K562 (cell line): ENCODE results near the gene SUDS3. TPM values are rescaled to one million over a fixed set of nuclear protein-coding genes. Genes with fewer than 3 reads are reported as not detected.

Experiments used
- ATAC-seq: fragments of 200-7000 bp; cut with Tn5 transposase; 3 replicates; pipeline ENCODE4 v1.9.1; 2020; ENCODE audit warnings: moderate library complexity
- BruUV-seq: library from RNA; stranded (reverse); fragments of 400-500 nt; replicated peaks from 2 replicates; lab custom pipeline; 2021; lab: Mats Ljungman, UMichigan
- CTCF ChIA-PET: fragments of 300-600 bp; formaldehyde crosslinking; extraction: SDS; loops from one replicate; lab custom pipeline; 2021; ENCODE audit warnings: low intra/inter-chr PET ratio; lab: Yijun Ruan, JAX
- POLR2A ChIA-PET: fragments of 300-600, 350-650 bp; sonication (Branson Sonifier 250); formaldehyde crosslinking; extraction: SDS; loops from one replicate; lab custom pipeline; 2021; ENCODE audit warnings: antibody characterized with exemption, inconsistent platforms; lab: Yijun Ruan, JAX
- DNase-seq, 4 experiments: peaks; one replicate each; pipeline versions ENCODE4 v3.0.0 to v3.0.0-alpha.2; 2011 to 2018; ENCODE audit warnings: low spot score in 3 of 4, mixed read lengths in 3 of 4; ENCODE audit errors: extremely low read depth in 1 of 4
- FAIRE-seq: peaks from 2 replicates; lab custom pipeline; 2011; peaks lifted over from hg19 to GRCh38; lab: Jason Lieb, UNC
- H2AFZ ChIP-seq: 2 replicates; pipeline ENCODE4 v1.6.0; 2011; ENCODE audit warnings: low read depth, low read length, control low read depth, inconsistent platforms
- H3K27ac ChIP-seq: fragments of 200-600 bp; 3 replicates; pipeline ENCODE4 v1.8.0; 2011; ENCODE audit warnings: low read depth, mild to moderate bottlenecking, control low read depth, inconsistent platforms, low read length, moderate library complexity, mixed read lengths; ENCODE audit errors: extremely low read depth
- H3K27me3 ChIP-seq, 2 experiments: fragments of 300-600 bp in 1 of 2; 2 replicates in 1 of 2; 3 replicates in 1 of 2; pipeline versions ENCODE4 v1.6.0 to v1.8.0; 2011; ENCODE audit warnings: inconsistent platforms in 2 of 2, low read length in 2 of 2, mild to moderate bottlenecking in 1 of 2, mixed read lengths in 1 of 2, moderate library complexity in 1 of 2; ENCODE audit not compliant: control insufficient read depth in 2 of 2, insufficient read depth in 2 of 2
- H3K36me3 ChIP-seq: fragments of 300-600 bp; 3 replicates; pipeline ENCODE4 v1.8.0; 2011; ENCODE audit warnings: mild to moderate bottlenecking, low read length, inconsistent platforms; ENCODE audit not compliant: control insufficient read depth, insufficient read depth
- H3K4me1 ChIP-seq, 2 experiments: fragments of 200-600 bp in 1 of 2; replicated peaks in 1 of 2; 2 replicates in 1 of 2; 3 replicates in 1 of 2; pipeline versions ENCODE4 v1.5.1 to v1.8.0; 2011; ENCODE audit warnings: inconsistent platforms in 2 of 2, low read length in 2 of 2, mild to moderate bottlenecking in 1 of 2, mixed read lengths in 1 of 2, moderate library complexity in 1 of 2; ENCODE audit not compliant: control insufficient read depth in 2 of 2, insufficient read depth in 2 of 2
- H3K4me2 ChIP-seq: 2 replicates; pipeline ENCODE4 v1.6.1; 2011; ENCODE audit warnings: low read length, control low read depth, inconsistent platforms, mixed read lengths; ENCODE audit not compliant: insufficient read depth
- H3K4me3 ChIP-seq: fragments of 200-600 bp; sonication (generic), shearing (Covaris generic); 2 replicates; pipeline ENCODE4 v1.5.1; 2016; ENCODE audit warnings: control low read depth, inconsistent platforms
- H3K79me2 ChIP-seq: fragments of 200-600 bp; 3 replicates; pipeline ENCODE4 v1.8.0; 2011; ENCODE audit warnings: low read length, inconsistent platforms; ENCODE audit not compliant: control insufficient read depth, insufficient read depth
- H3K9ac ChIP-seq, 2 experiments: 2 replicates each; pipeline versions ENCODE4 v1.6.0 to v1.6.1; 2011; ENCODE audit warnings: low read depth in 2 of 2, low read length in 2 of 2, control low read depth in 1 of 2, inconsistent platforms in 1 of 2, mild to moderate bottlenecking in 1 of 2, mixed read lengths in 1 of 2; ENCODE audit not compliant: insufficient read depth in 1 of 2
- H3K9me1 ChIP-seq: one replicate; pipeline ENCODE4 v1.6.0; 2011; ENCODE audit warnings: inconsistent platforms, mild to moderate bottlenecking, low read length, moderate library complexity; ENCODE audit not compliant: control insufficient read depth, insufficient read depth
- H3K9me3 ChIP-seq: replicated peaks from 2 replicates; pipeline ENCODE4 v1.5.1; 2011; ENCODE audit warnings: low read depth, low read length, inconsistent platforms; ENCODE audit not compliant: control insufficient read depth, insufficient read depth
- H4K20me1 ChIP-seq: replicated peaks from 2 replicates; pipeline ENCODE4 v1.6.1; 2011; ENCODE audit warnings: low read length, inconsistent platforms, mixed read lengths; ENCODE audit not compliant: control insufficient read depth, insufficient read depth
- CAMTA2 ChIP-seq: fragments of 250-450 bp; sonication (Bioruptor Pico); conservative IDR thresholded peaks from 2 replicates; pipeline ENCODE4 v1.5.1; 2022
- ETV5 ChIP-seq: sonication (generic); formaldehyde crosslinking; IDR thresholded peaks from 2 replicates; pipeline ENCODE4 v1.4.0; 2020; ENCODE audit warnings: low read depth, mild to moderate bottlenecking, missing genetic modification reagents
- KLF16 ChIP-seq: IDR thresholded peaks from 2 replicates; pipeline ENCODE4 v1.6.1; 2016; ENCODE audit warnings: antibody characterized with exemption
- MGA ChIP-seq: fragments of 450-650 bp; IDR thresholded peaks from 2 replicates; pipeline ENCODE4 v1.6.1; 2016; ENCODE audit warnings: mild to moderate bottlenecking, moderate library complexity
- NFATC3 ChIP-seq: fragments of 450-650 bp; IDR thresholded peaks from 2 replicates; pipeline ENCODE4 v1.6.1; 2017; ENCODE audit warnings: mild to moderate bottlenecking
- PHF20 ChIP-seq: fragments of 450-650 bp; IDR thresholded peaks from 2 replicates; pipeline ENCODE4 v1.6.1; 2018; ENCODE audit not compliant: partially characterized antibody
- PPARD ChIP-seq: fragments of 250-450 bp; sonication (Bioruptor Pico); IDR thresholded peaks from 2 replicates; pipeline ENCODE4 v1.8.0; 2022; ENCODE audit warnings: inconsistent platforms, mild to moderate bottlenecking, moderate library complexity
- TBL1XR1 ChIP-seq, 2 experiments: IDR thresholded peaks; 2 replicates each; pipeline ENCODE4 v1.6.1; 2012; ENCODE audit warnings: improper control_type of control experiment in 2 of 2, low read length in 2 of 2, mild to moderate bottlenecking in 1 of 2
- TCF15 ChIP-seq: fragments of 250-450 bp; sonication (Bioruptor Pico); IDR thresholded peaks from 2 replicates; pipeline ENCODE4 v1.8.0; 2022; ENCODE audit warnings: moderate library complexity, mild to moderate bottlenecking, inconsistent platforms
- TSC22D4 ChIP-seq: fragments of 450-650 bp; IDR thresholded peaks from 2 replicates; pipeline ENCODE4 v1.6.1; 2016; ENCODE audit warnings: missing genetic modification characterization, missing biosample characterization, control low read depth
- ZNF764 ChIP-seq: fragments of 250-450 bp; sonication (Bioruptor Pico); IDR thresholded peaks from 2 replicates; pipeline ENCODE4 v1.4.0; 2020; ENCODE audit warnings: low read depth, mild to moderate bottlenecking, moderate library complexity
- WGBS: fragments of 100-300 bp; shearing (Covaris generic); methylation state at CpG from one replicate; pipeline ENCODE4 v1.1.6; 2016; ENCODE audit warnings: low coverage, mixed read lengths; ENCODE audit not compliant: insufficient coverage; ENCODE audit errors: missing lambda C conversion rate; 5-methylcytosine and 5-hydroxymethylcytosine counted together
- in situ Hi-C: fragments of 300-500 bp; cut with MboI; formaldehyde crosslinking; loops from 4 replicates; pipeline ENCODE4 v1.15.0; 2018; ENCODE audit warnings: inconsistent platforms, mixed read lengths
- intact Hi-C: fragments of 100-400 bp; cut with micrococcal nuclease; formaldehyde crosslinking; loops from 2 replicates; pipeline ENCODE4 v1.14.2; 2022
- polyA plus RNA-seq, 8 experiments: library from polyadenylated mRNA; depleted of rRNA in 4 of 8; stranded (reverse) in 5 of 8; unstranded in 3 of 8; fragments of >200 nt; fragmentation: Nextera tagmentation in 2 of 8; fragmentation: Illumina TruSeq in 1 of 8; extraction: Ambion mirVana in 2 of 8; extraction: Trizol in 1 of 8; gene quantifications; 2 replicates each; pipeline versions ENCODE4 v1.2.1 to v1.2.3, GENCODE V29; 2011 to 2014; ENCODE audit warnings: inconsistent platforms in 1 of 8, missing spikeins in 1 of 8
- total RNA-seq, 7 experiments: library from RNA; depleted of rRNA in 6 of 7; stranded (reverse); fragments of >200 nt in 6 of 7; fragmentation: Illumina TruSeq in 2 of 7; extraction: Trizol in 2 of 7; gene quantifications; 2 replicates each; pipeline versions ENCODE4 v1.2.1 to v1.2.3, GENCODE V29; 2011 to 2021; ENCODE audit warnings: low replicate concordance in 1 of 7

SUDS3 gene
- total and polyA plus RNA-seq, 9 of the 15 experiments (the other 6 are each of a cell fraction or from before 2014, with no cell fraction given) = 6.6 to 30.5 (median 23.3) TPM

GRCh38 chr12:118377884-118378470, 1.6 kb downstream of the SUDS3 start:
- no TSS peak for BruUV-seq
- Histone ChIP-seq H3K4me1 (peaks cover 11% of the 10 kb centered on the region in 2 experiments; a peak in 3 of 5 replicates), H3K27ac (peak overlapping the region; percentile 96; the same call in 2 of the 3 replicates), H3K9me3 (no peaks in the 10 kb centered on the region), H4K20me1 (peaks cover 6% of the 10 kb centered on the region), H3K9ac (peak overlapping the region; percentile 56 to 89; a peak in 3 of 4 replicates), H3K4me2 (peak overlapping the region; percentile 94), H2AFZ (peak overlapping the region; percentile 29; the same call in 1 of the 2 replicates), H3K36me3 (peaks cover 26% of the 10 kb centered on the region; the same call in 2 of the 3 replicates), H3K79me2 (peaks cover 37% of the 10 kb centered on the region), H3K9me1 (no peaks in the 10 kb centered on the region), H3K4me3 (peak overlapping the region; percentile 88), H3K27me3 (no peaks in the 10 kb centered on the region)
- FAIRE-seq = peak; percentile 92
- CTCF ChIA-PET = interaction anchor here (0.6 to 4.6 kb wide), 3 partner anchors 163 to 258 kb away, joined by 3 to 62 read pairs (median 4); no protein-coding TSS in a partner anchor
- peak; percentile 55 to 75 (median 64) for DNase-seq
- intact Hi-C loops = loop anchor here (5.0 kb wide), 1 partner anchor 501 kb away; no protein-coding TSS in a partner anchor
- 33% methylated on average over 8 of the region's 8 CpGs for WGBS
- POLR2A ChIA-PET = interaction anchor here (1.0 to 1.2 kb wide), 3 partner anchors 15 to 19 kb away, joined by 3 to 5 read pairs (median 3); no protein-coding TSS in a partner anchor
- ATAC-seq = peak; percentile 11; the same call in 1 of the 3 replicates
- in situ Hi-C loops = loop anchor here (5.0 kb wide), 1 partner anchor 256 kb away; no protein-coding TSS in a partner anchor
- TF ChIP-seq PHF20 = no peak
- no peak for TF ChIP-seq ZNF764
- TF ChIP-seq TSC22D4 (tag) = no peak
- TF ChIP-seq PPARD (CRISPR knock-in tag) = no peak
- no peak for TF ChIP-seq NFATC3
- peak; percentile 50 for TF ChIP-seq KLF16
- TF ChIP-seq CAMTA2 = no peak
- TF ChIP-seq TBL1XR1 (IDR thresholded peaks at IDR 0.05; ENCODE audit: low read length in 2 of 2) = no peak
- no peak for TF ChIP-seq TCF15 (CRISPR knock-in tag)
- TF ChIP-seq MGA = no peak
- TF ChIP-seq ETV5 (CRISPR knock-in tag) = no peak
